ENCODE data around the gene PLIN3.
"Not testable (repeated sequence)": the region's sequence is repeated elsewhere in the genome, so short reads cannot be mapped to it uniquely, and the experiment has no call there.

DNA sequence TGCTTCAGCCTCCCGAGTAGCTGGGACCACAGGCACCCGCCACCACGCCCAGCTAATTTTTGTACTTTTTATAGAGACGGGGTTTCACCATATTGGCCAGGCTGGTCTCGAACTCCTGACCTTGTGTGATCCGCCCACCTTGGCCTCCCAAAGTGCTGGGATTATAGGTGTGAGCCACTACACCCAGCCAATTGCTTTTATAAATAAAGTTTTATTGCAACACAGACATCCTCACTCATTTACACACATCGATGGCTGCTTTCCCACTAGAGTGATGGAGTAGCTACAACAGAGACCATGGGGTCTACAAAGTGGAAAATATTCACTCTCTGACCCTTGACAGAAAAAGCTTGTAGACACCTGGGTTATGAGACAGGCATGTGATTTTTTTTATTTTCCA, 45.1 kb downstream of the PLIN3 start:
- TF ChIP-seq, protein P1, sequence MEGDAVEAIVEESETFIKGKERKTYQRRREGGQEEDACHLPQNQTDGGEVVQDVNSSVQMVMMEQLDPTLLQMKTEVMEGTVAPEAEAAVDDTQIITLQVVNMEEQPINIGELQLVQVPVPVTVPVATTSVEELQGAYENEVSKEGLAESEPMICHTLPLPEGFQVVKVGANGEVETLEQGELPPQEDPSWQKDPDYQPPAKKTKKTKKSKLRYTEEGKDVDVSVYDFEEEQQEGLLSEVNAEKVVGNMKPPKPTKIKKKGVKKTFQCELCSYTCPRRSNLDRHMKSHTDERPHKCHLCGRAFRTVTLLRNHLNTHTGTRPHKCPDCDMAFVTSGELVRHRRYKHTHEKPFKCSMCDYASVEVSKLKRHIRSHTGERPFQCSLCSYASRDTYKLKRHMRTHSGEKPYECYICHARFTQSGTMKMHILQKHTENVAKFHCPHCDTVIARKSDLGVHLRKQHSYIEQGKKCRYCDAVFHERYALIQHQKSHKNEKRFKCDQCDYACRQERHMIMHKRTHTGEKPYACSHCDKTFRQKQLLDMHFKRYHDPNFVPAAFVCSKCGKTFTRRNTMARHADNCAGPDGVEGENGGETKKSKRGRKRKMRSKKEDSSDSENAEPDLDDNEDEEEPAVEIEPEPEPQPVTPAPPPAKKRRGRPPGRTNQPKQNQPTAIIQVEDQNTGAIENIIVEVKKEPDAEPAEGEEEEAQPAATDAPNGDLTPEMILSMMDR (IDR thresholded peaks at IDR 0.05; ENCODE audit: poor library complexity): not testable (repeated sequence)
- TF ChIP-seq EZH2 (IDR thresholded peaks at IDR 0.05; ENCODE audit: borderline replicate concordance); EZH2phosphoT487 (IDR thresholded peaks at IDR 0.05; ENCODE audit: low read depth, severe bottlenecking, unreplicated experiment): not testable (repeated sequence)

All from hepatocyte (in vitro differentiated cells).